Globus pallidus (tissue), 1 donor: ENCODE measurements around the gene XPO5.
"Not testable (repeated sequence)": the region's sequence is repeated elsewhere in the genome, so short reads cannot be mapped to it uniquely, and the experiment has no call there.

ENCODE experiments used
- DNase-seq: peaks from one replicate; pipeline ENCODE4 v3.0.0-alpha.2; 2015; ENCODE audit warnings: low spot score

XPO5 gene

GRCh38 chr6:43575772-43576551, at the start of gene XPO5, which contains the start of gene POLH:
XPO5 (minus strand) TSS chr6:43576038; CDS start chr6:43575864, 174 bp downstream.
POLH (plus strand) TSS chr6:43576185; CDS start chr6:43582320, 6,135 bp downstream.
- peak; percentile 86 for DNase-seq

GRCh38 chr6:43625393-43625992, 49.7 kb upstream of the XPO5 start:
- DNase-seq: no peak

DNA sequence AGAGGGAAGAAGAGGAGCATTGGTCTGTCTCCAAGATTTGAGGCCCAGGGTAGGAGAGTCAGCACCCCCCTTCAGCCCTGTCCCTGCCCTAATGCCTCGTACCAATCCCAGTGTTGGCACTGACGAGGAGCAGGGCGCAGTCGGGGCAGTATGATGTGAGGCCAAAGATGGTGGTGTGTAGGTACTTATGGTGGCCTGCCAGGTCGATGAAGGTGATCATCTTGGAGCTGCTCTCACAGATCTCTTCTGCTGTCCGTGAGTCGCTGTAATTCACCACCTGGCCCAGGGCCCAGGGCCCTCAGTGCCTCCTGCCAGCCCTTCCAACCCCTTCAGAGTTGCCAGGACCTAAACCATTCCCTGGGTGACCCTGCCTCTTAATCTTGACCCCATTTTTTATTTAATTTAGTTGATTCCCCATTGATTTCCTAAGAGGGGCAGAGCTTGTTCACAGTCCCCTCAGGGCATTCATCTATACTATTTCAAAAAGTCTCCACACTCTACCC, 49.0 kb upstream of the XPO5 start:
- DNase-seq: no peak

DNA sequence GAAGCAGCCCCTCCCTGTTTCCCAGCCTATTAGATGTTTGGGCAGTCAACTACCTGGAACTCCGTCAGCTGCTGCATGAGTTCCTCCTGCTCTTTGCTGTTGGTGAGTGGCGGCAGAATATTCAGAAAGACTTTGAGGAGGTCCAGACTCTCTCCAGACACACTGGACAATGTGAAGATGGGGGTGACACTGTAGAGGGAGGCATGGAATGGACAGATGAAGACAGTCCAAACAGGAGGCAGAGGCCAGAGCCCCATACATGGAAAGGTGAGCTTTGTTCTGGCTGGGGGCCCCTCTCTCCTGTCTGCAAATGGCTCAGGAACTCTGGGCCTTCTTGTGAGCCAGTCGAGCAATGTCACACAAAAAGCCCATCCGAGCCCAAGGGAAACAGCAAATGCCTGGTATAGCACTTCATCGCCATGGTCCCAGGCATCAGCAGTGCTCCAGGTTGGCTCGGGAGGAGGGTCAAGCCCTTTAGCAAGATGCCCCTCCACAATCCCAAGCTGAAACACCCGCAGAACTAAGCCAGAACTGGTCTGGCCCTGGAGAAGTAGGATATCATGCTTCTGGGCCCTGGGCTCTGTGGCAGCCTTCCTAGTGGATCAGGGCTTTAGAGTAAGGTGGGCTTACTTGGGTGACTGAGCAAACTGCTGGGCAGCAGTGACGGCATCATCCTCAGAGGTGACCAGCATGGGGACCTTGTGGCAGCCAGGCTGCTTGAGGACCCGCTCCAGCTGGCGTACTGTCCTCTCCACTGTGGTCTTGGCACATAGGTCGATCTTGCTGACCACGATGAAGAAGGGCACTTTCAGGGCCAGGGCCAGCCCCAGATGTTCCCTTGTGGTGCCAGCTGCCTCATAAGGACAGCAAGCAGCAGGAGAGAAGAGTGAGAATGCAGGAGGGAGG, 48.3 kb upstream of the XPO5 start:
- DNase-seq: no peak

- DNase-seq: no peak
Measured at GRCh38 chr6:43622541-43622940, 46.7 kb upstream of the XPO5 start.

DNA sequence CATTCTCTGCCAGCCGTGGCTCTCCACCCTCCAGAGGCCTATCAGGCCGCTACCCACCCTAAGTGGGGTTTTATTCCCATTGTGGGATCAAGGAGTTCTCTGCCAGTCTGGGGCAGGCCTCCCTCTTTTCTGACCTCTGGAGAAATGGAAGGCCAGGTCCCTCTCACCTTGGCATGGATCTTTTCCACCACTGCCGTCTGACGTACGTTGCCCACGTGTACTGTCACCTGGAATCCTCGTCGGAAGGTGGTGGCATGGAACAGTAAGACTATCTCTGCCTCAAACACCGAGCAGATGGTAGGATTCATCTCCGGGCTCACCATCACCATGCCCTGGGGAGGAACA, 46.0 kb upstream of the XPO5 start:
- no peak for DNase-seq

GRCh38 chr6:43621078-43621835, 45.4 kb upstream of the XPO5 start:
- no peak for DNase-seq

DNA sequence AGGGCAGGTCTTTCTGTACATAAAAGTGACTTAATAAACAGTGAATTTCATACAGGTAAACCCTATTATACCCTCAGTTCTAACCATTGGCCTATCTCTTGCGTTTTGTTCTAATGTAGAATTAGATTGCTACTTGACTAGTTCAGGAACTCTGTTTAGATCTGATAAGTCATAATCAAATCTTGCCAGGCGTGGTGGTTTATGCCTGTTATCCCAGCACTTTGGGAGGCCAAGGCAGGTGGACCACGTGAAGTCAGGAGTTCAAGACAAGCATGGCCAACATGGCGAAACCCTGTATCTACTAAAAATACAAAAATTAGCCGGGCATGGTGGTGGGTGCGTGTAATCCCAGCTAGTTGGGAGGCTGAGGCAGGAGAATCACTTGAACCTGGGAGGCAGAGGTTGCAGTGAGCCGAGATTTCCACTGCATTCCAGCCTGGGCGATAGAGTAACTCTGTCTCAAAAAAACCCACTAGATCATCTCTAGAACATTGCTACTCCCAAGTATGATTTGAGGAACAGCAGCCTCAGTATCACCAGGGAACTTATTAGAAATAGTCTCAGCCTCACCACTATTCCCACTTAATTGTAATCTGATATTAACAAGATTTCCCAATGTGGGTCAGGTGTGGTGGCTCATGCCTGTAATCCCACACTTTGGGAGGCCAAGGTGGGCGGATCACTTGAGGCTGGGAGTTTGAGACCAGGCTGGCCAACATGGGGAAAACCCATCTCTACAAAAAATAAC, 41.1 kb upstream of the XPO5 start:
- DNase-seq: no peak

- DNase-seq: no peak
Measured at GRCh38 chr6:43614396-43614730, 38.5 kb upstream of the XPO5 start.

DNA sequence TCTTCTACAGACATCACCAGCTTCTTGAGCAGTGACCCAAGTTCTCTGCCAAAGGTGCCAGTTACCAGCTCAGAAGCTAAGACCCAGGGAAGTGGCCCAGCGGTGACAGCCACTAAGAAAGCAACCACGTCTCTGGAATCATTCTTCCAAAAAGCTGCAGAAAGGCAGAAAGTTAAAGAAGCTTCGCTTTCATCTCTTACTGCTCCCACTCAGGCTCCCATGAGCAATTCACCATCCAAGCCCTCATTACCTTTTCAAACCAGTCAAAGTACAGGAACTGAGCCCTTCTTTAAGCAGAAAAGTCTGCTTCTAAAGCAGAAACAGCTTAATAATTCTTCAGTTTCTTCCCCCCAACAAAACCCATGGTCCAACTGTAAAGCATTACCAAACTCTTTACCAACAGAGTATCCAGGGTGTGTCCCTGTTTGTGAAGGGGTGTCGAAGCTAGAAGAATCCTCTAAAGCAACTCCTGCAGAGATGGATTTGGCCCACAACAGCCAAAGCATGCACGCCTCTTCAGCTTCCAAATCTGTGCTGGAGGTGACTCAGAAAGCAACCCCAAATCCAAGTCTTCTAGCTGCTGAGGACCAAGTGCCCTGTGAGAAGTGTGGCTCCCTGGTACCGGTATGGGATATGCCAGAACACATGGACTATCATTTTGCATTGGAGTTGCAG, 38.0 kb upstream of the XPO5 start:
- no peak for DNase-seq

DNA sequence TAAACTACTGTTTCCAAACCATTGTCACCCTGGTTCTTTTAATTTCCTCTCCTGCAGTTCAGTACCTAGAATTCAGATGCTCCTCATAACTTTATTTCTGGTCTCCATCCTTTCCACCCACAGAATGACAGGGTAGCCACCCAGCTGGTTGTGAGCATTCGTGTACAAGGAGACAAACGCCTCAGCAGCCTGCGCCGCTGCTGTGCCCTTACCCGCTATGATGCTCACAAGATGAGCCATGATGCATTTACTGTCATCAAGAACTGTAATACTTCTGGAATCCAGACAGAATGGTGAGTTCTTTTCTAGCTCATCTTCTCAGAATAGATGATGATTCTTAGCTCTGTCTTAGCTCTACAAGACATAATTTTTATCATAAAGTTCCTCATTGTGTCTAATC, 34.6 kb upstream of the XPO5 start:
- no peak for DNase-seq

- no peak for DNase-seq
Measured at GRCh38 chr6:43609402-43609801, 33.6 kb upstream of the XPO5 start.

DNA sequence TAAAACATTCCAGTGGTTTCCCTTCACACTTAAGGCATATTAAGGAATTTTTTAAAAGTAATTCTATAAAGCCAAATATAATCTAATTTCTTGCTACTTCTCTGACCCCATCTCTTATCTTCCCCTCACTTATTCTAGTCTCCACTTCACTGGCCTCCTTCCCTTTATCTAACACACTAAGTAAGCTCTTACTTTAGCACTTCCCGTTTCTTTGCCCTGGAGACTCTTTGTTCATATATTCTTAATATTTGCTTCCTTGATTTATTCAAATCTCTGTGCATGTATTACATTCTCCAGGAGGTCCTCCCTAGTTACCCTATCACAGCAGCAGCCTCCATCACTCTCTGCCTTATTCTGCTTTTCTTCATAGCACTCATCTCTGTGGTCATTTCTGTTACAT, 33.0 kb upstream of the XPO5 start:
- no peak for DNase-seq

DNA sequence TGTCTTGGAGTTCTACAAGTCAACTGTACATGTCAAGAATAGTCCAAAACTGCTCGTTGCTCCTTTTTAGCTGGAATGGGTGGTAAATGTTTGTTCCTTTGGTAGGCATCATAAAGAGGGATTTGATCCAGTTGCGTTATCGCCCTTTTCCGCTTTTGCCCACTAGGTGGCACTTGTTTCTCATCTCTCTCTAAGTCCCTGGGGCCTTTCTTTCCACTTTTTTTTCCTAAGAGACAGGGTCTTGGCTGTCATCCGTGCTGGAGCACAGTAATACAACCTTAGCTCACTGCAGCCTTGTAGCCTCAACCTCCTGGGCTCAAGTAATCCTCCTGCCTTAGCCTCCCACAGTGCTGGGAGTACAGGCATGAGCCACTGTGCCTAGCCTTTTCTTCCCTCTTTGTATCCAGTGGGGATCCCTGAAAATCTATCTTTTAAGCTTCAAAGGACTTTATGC, 32.5 kb upstream of the XPO5 start:
- DNase-seq: peak; percentile 73

- DNase-seq: no peak
Measured at GRCh38 chr6:43606019-43606418, 30.2 kb upstream of the XPO5 start.

DNA sequence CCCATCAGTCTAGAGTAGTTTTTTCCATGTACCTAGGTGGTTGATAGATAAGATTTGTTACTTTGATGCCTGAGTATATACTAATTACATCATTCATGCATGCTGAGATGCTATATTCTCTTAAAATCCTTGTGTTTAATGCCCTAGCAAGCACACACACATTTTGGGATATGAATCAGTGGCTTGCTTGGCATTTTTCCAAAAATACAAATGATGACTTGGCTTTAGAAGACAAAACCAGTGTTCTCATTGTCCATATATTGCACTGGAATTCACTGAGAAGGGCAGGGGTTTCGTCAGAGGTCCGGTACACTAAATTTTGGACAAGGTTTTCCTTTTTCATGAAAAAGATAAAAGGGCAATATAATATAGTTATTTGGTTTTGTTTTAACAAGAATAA, 28.3 kb upstream of the XPO5 start:
- no peak for DNase-seq

DNA sequence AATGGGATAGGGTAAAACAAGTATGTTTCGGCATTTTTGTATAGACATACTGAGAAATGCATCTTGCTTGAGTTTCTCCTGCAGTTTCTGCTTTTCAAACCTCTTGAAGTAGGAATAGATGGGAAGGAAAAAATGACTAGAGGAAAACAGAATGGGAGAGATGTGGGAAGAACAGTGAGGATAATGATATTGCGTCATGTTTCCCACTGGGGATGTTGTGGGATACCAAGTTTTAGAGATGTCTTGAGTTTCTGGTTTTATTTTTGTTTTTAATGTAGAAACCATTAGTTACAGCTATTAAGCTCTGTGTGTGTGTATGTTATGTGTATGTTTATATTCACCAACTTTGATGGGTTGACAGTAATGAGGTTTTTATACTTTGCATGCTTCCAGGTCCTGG, 24.8 kb upstream of the XPO5 start:
- no peak for DNase-seq

- DNase-seq: no peak
Measured at GRCh38 chr6:43593938-43594337, 18.1 kb upstream of the XPO5 start.

DNA sequence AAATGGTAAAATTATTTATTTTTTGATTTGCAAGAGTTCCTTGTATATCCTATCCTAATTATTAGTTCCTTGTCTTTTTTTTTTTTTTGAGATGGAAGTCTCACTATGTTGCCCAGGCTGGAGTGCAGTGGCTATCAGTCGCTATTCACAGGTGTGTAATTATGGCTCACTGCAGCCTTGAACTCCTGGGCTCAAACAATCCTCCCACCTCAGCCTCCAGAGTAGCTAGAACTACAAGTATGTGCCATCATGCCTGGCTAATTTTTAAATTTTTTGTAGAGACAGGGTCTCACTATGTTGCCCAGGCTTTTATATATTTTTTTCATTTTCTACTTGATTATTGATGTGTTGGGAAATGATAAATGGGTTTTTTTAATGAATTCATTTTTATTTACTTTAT, 13.7 kb upstream of the XPO5 start:
- DNase-seq: not testable (repeated sequence)

DNA sequence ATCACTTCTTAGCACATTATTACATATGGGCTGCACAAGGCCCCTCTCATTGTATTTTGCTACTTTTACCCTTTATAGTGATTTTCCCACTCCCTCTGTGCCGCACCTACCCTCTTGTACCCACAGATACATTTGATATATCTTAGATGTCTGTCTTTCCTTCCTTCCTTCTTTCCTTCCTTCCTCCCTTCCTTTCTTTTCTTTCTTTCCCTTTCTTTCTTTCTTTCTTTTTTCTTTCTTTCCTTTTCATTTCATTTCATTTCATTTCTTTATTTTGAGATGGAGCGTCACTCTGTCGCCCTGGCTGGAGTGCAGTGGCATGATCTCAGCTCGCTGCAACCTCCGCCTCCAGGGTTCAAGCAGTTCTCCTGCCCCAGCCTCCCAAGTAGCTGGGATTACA, 12.4 kb upstream of the XPO5 start:
- DNase-seq: no peak
